ENCODE measurements around the gene ARRB1.

ARRB1 gene

GRCh38 chr11:75307058-75307457 lies 44.4 kb downstream of the ARRB1 start:
- no peaks in the 10 kb centered on the region for H3F3A ChIP-seq (ENCODE audit: insufficient read depth, low read length)
- no peak overlapping the region for H3K4me3 ChIP-seq (ENCODE audit: low read length)
- no peaks in the 10 kb centered on the region for H3K9me3 ChIP-seq (replicated peaks; ENCODE audit: insufficient read depth, low read length)
- no peak overlapping the region for H2AFZ ChIP-seq (ENCODE audit: low read length)
- no peaks in the 10 kb centered on the region for H3K27me3 ChIP-seq (replicated peaks; ENCODE audit: insufficient read depth, low read length)
- DNase-seq = no peak
- no peaks in the 10 kb centered on the region for H3K79me2 ChIP-seq (ENCODE audit: low read length)
- H3K4me2 ChIP-seq (ENCODE audit: low read depth, low read length) = no peak overlapping the region
- no peaks in the 10 kb centered on the region for H4K20me1 ChIP-seq (ENCODE audit: insufficient read depth, low read length)
- H3K36me3 ChIP-seq (replicated peaks; ENCODE audit: insufficient read depth, low read length) = no peaks in the 10 kb centered on the region
- no peak overlapping the region for H3K27ac ChIP-seq (ENCODE audit: low read length)
- no peaks in the 10 kb centered on the region for H3K9me2 ChIP-seq (replicated peaks; ENCODE audit: insufficient read depth, low read length)
- no peak overlapping the region for H3K9ac ChIP-seq (ENCODE audit: low read length)
- H3K4me1 ChIP-seq (ENCODE audit: low read length) = no peaks in the 10 kb centered on the region
- TF ChIP-seq EZH2phosphoT487 (IDR thresholded peaks at IDR 0.05; ENCODE audit: low read length) = no peak
- no peak for TF ChIP-seq EZH2 (optimal IDR thresholded peaks at IDR 0.05; ENCODE audit: low read depth, low read length)
- TF ChIP-seq, protein P1, sequence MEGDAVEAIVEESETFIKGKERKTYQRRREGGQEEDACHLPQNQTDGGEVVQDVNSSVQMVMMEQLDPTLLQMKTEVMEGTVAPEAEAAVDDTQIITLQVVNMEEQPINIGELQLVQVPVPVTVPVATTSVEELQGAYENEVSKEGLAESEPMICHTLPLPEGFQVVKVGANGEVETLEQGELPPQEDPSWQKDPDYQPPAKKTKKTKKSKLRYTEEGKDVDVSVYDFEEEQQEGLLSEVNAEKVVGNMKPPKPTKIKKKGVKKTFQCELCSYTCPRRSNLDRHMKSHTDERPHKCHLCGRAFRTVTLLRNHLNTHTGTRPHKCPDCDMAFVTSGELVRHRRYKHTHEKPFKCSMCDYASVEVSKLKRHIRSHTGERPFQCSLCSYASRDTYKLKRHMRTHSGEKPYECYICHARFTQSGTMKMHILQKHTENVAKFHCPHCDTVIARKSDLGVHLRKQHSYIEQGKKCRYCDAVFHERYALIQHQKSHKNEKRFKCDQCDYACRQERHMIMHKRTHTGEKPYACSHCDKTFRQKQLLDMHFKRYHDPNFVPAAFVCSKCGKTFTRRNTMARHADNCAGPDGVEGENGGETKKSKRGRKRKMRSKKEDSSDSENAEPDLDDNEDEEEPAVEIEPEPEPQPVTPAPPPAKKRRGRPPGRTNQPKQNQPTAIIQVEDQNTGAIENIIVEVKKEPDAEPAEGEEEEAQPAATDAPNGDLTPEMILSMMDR (IDR thresholded peaks at IDR 0.05; ENCODE audit: low read length) = no peak

GRCh38 chr11:75306529-75306928 lies 44.9 kb downstream of the ARRB1 start:
- no peaks in the 10 kb centered on the region for H3K27me3 ChIP-seq (replicated peaks; ENCODE audit: insufficient read depth, low read length)
- no peaks in the 10 kb centered on the region for H3F3A ChIP-seq (ENCODE audit: insufficient read depth, low read length)
- H3K4me3 ChIP-seq (ENCODE audit: low read length) = no peak overlapping the region
- no peaks in the 10 kb centered on the region for H3K79me2 ChIP-seq (ENCODE audit: low read length)
- TF ChIP-seq, protein P1 (IDR thresholded peaks at IDR 0.05; ENCODE audit: low read length) = no peak
- TF ChIP-seq EZH2phosphoT487 (IDR thresholded peaks at IDR 0.05; ENCODE audit: low read length) (no peak), EZH2 (optimal IDR thresholded peaks at IDR 0.05; ENCODE audit: low read depth, low read length) (no peak)
- no peaks in the 10 kb centered on the region for H4K20me1 ChIP-seq (ENCODE audit: insufficient read depth, low read length)
- H3K9ac ChIP-seq (ENCODE audit: low read length) = no peak overlapping the region
- H3K4me2 ChIP-seq (ENCODE audit: low read depth, low read length) = no peak overlapping the region
- H2AFZ ChIP-seq (ENCODE audit: low read length) = no peak overlapping the region
- no peaks in the 10 kb centered on the region for H3K4me1 ChIP-seq (ENCODE audit: low read length)
- DNase-seq = no peak
- no peak overlapping the region for H3K27ac ChIP-seq (ENCODE audit: low read length)
- H3K9me3 ChIP-seq (replicated peaks; ENCODE audit: insufficient read depth, low read length) = no peaks in the 10 kb centered on the region
- no peaks in the 10 kb centered on the region for H3K36me3 ChIP-seq (replicated peaks; ENCODE audit: insufficient read depth, low read length)
- no peaks in the 10 kb centered on the region for H3K9me2 ChIP-seq (replicated peaks; ENCODE audit: insufficient read depth, low read length)

GRCh38 chr11:75305993-75306392 lies 45.5 kb downstream of the ARRB1 start:
- H3K79me2 ChIP-seq (ENCODE audit: low read length) = no peaks in the 10 kb centered on the region
- no peaks in the 10 kb centered on the region for H3K27me3 ChIP-seq (replicated peaks; ENCODE audit: insufficient read depth, low read length)
- no peak overlapping the region for H3K4me3 ChIP-seq (ENCODE audit: low read length)
- DNase-seq = no peak
- TF ChIP-seq EZH2 (optimal IDR thresholded peaks at IDR 0.05; ENCODE audit: low read depth, low read length) (no peak), EZH2phosphoT487 (IDR thresholded peaks at IDR 0.05; ENCODE audit: low read length) (no peak)
- TF ChIP-seq, protein P1 (IDR thresholded peaks at IDR 0.05; ENCODE audit: low read length) = no peak
- H3F3A ChIP-seq (ENCODE audit: insufficient read depth, low read length) = no peaks in the 10 kb centered on the region
- no peak overlapping the region for H3K9ac ChIP-seq (ENCODE audit: low read length)
- H3K4me1 ChIP-seq (ENCODE audit: low read length) = no peaks in the 10 kb centered on the region
- no peak overlapping the region for H3K27ac ChIP-seq (ENCODE audit: low read length)
- H3K9me3 ChIP-seq (replicated peaks; ENCODE audit: insufficient read depth, low read length) = no peaks in the 10 kb centered on the region
- no peak overlapping the region for H3K4me2 ChIP-seq (ENCODE audit: low read depth, low read length)
- no peaks in the 10 kb centered on the region for H3K36me3 ChIP-seq (replicated peaks; ENCODE audit: insufficient read depth, low read length)
- no peaks in the 10 kb centered on the region for H4K20me1 ChIP-seq (ENCODE audit: insufficient read depth, low read length)
- H2AFZ ChIP-seq (ENCODE audit: low read length) = no peak overlapping the region
- no peaks in the 10 kb centered on the region for H3K9me2 ChIP-seq (replicated peaks; ENCODE audit: insufficient read depth, low read length)
